LHCN-M2 (cell line): ENCODE results near the gene TNFRSF6B. TPM values are rescaled to one million over a fixed set of nuclear protein-coding genes. Genes with fewer than 3 reads are reported as not detected.
"Not testable (repeated sequence)": the region's sequence is repeated elsewhere in the genome, so short reads cannot be mapped to it uniquely, and the experiment has no call there.

ENCODE experiments used
- DNase-seq: peaks from one replicate; pipeline ENCODE4 v3.0.0-alpha.2; 2012; ENCODE audit warnings: low read depth
- polyA plus RNA-seq: library from polyadenylated mRNA; unstranded; fragments of >200 nt; gene quantifications from one replicate; pipeline ENCODE4 v1.2.1, GENCODE V29; 2012; ENCODE audit warnings: missing spikeins
- total RNA-seq: library from RNA; depleted of rRNA; stranded (reverse); fragments of >200 nt; gene quantifications from 2 replicates; pipeline ENCODE4 v1.2.3, GENCODE V29; 2014; rRNA removed

TNFRSF6B gene
- total RNA-seq, result 6.2 and 6.7 TPM in 2 replicates
- polyA plus RNA-seq, result 1.0 TPM

DNA sequence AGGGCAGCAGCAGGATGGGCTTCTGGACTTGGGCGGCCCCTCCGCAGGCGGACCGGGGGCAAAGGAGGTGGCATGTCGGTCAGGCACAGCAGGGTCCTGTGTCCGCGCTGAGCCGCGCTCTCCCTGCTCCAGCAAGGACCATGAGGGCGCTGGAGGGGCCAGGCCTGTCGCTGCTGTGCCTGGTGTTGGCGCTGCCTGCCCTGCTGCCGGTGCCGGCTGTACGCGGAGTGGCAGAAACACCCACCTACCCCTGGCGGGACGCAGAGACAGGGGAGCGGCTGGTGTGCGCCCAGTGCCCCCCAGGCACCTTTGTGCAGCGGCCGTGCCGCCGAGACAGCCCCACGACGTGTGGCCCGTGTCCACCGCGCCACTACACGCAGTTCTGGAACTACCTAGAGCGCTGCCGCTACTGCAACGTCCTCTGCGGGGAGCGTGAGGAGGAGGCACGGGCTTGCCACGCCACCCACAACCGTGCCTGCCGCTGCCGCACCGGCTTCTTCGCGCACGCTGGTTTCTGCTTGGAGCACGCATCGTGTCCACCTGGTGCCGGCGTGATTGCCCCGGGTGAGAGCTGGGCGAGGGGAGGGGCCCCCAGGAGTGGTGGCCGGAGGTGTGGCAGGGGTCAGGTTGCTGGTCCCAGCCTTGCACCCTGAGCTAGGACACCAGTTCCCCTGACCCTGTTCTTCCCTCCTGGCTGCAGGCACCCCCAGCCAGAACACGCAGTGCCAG, at the start of gene TNFRSF6B:
Gene TNFRSF6B (plus strand): TSS at position 25 of the 729 bp plus-strand sequence. CDS start 116 bp downstream, at position 141.
- DNase-seq, result no peak

GRCh38 chr20:63648190-63648589, 48.3 kb upstream of the TNFRSF6B start:
- no peak for DNase-seq

DNA sequence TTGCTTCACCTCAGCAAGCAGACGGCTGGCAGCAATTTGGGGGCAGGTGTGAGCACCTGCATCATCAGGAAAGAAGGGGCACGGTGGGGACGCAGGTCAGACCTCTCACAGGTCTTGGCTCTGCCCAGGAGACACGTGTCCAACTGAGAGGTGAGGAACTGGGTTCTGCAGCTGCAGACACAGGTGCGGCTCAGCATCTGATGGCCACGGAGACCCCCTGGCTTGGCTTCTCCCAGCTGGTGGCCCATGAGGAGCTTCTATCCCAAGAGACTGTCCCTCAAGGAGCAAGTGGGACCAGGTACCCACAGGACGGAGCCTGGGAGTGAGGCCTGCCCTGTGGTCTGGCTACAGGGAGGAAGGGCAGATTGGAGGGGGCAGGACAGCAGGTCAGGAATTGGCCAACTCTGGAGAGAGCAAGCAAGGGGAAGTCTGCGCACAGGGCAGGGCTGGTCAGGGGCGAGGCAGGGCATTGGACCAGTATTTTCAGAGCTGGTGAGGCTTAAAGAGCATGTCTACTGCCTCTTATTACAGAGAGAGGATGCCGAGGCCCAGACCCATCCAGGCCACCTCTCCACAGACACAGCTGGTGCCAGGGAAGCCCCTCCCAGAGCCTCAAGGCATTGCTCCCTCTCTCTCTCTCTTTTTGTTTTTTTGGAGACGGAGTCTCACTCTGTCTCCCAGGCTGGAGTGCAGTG, 47.4 kb upstream of the TNFRSF6B start:
- no peak for DNase-seq

DNA sequence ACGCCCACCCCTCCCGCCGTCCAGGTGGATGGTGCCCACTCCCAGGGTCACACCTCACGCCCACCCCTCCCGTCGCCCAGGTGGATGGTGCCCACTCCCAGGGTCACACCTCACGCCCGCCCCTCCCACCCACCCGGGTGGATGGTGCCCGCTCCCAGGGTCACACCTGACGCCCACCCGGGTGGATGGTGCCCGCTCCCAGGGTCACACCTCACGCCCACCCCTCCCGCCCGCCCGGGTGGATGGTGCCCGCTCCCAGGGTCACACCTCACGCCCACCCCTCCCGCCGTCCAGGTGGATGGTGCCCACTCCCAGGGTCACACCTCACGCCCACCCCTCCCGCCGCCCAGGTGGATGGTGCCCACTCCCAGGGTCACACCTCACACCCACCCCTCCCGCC, 46.0 kb upstream of the TNFRSF6B start:
- DNase-seq, result not testable (repeated sequence)

DNA sequence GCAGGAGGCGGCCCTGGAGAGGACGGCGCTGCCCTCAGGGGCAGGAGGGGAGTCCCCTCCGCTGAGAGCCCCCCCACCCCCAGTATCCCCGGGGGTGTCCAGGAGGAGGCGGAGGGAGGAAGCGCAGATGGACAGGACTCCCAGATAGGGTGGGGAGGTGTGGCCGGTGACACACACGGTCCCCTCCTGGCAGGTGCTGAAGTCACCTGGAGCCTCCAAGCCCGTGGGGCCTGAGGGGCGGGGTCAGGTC, 44.6 kb upstream of the TNFRSF6B start:
- DNase-seq, result no peak

GRCh38 chr20:63652192-63652980, 44.1 kb upstream of the TNFRSF6B start:
- no peak for DNase-seq

DNA sequence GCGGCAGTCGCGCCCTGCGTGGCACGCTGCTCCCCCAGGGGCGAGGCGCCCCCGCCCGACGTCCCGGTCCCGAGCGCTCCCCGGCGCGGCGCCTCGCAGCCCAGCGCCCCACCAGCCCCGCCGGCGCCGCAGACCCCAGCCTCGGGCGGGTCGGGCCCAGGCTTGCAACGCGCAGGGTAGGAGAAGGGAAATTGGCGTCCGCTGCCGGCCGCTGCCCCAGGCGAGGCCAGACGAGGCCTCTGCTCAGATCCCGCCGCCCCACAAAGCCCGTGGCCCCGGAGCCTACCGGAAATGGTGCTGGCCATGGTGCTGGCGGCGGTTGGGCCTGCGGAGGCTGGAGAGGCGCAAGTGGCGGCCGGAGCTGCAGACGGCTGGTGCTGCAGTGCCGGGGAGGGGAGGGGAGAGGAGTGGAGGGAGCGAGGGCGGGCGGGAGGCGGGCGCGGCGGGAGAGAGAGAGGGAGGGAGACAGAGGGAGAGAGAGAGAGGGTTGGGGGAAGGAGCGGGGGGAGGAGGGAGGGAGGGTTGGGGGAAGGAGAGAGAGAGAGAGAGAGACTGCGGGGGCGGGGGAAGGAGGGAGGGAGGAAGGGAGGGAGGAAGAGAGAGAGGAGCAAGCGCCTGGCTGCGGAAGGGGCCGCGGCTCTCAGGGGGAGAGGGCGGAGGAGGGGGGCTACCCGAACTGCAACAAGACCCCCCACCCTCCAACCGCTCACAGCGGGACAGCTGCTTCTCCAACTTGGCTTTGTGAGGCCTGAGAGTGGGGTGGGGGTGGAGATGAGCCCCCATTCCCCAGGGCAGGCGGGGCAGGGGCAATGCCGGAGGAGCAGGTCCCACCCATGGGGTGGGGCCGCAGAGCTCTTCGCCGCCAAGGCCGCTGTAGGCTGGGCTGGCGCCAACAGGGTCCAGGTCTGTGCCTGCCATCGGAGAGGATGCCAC, 43.1 kb upstream of the TNFRSF6B start, which contains the start of gene STMN3:
Gene STMN3 (minus strand): TSS at position 384 of the 933 bp plus-strand sequence. CDS start 79 bp downstream, at position 305.
- peak; percentile 72 for DNase-seq

- no peak for DNase-seq
These were observed 42.3 kb upstream of the TNFRSF6B start for GRCh38 chr20:63653974-63654668.

DNA sequence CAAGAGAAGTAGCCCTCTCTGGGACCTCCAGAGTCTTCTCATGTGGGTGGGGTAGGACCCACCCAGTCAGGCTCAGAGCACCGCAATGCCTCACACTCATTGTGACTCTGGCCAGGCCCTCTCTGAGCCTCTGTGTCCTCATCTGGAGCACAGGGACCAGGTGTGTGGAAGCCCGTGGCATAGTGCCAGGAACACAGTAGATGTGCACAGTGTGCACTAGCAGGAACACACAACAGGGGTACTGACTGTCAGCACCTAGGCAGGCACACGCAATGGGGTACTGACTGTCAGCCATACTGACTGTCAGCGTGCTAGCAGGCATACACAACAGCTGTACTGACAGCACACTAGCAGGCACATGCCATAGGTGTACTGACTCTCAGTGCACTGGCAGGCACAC, 41.2 kb upstream of the TNFRSF6B start:
- no peak for DNase-seq

DNA sequence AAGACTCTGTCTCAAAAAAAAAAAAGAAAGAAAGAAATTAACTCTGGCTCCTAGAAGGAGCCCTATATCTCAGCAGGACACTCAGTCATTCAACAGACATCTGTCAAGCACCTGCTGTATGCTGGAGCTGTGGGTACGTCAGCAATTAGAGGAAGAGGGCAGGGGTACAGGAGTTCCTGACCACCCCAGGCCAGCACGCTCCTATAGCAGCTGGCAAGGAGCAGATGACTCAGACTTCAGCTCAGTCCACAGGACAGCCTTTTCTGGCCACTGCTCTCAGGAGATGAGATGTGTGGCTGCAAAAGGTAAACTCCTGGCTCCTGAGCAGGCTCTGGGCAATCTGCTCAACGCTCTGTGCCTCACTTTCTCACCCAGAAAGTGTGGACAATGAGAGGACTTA, 40.0 kb upstream of the TNFRSF6B start:
- peak; percentile 23 for DNase-seq

DNA sequence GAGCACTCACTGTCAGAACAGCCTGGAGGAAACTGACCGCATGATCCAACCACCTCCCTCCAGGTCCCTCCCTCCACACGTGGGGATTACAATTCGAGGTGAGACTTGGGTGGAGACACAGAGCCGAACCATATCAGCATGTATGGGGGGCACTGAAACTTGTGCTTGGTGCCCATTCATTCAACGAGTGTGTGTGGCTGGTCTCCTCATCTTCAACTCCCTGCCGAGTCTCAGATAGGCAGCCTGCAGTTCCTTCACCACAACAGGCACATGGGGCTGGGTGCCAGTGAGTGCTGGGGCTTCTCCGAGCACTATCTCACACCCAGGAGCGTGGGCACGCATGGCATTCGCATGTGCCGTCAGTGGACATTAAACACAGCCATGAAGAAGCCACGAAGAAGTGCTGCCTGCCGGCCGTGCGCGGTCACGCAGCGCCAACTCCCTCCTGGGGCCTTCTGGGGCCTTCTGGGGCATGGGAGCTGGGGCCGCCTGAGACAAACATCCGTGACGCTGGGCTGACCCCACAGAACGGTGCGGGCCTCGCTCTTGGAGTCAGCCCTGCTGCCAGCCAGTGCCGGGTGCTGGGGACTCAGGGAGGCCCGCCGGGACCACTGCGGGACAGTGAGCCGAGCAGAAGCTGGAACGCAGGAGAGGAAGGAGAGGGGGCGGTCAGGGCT, 39.1 kb upstream of the TNFRSF6B start:
- no peak for DNase-seq

DNA sequence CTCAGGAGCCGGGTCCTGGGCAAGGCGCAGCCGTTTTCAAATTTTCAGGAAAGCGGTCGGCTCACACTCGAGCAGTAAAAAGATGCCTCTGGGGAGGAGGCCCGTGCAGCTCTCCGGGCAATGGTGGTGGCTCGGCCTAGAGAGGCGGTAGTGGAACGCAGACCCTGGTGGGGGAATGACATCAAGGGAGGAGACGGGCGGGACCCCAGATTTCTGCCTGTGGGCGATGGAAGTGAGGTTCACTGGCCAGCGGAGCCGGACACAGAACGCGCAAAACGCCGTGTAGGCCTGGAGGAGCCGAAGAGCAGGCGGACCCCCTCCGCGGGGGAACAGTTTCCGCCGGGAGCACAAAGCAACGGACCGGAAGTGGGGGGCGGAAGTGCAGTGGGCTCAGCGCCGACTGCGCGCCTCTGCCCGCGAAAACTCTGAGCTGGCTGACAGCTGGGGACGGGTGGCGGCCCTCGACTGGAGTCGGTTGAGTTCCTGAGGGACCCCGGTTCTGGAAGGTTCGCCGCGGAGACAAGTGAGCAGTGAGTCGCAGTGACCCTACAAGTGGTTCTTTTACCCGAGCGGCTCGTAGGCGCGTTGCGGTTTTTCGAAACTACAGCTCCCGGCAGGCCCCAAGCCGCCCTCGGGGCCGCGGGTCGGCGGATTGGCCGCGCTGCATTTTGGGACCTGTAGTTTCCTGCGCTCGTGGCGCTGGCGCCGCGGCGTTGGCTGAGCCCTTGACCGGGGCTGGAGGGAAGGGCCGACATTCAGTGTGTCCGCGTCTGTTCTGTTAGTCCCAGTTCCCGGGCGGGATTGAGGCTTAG, 38.3 kb upstream of the TNFRSF6B start, which contains the start of gene RTEL1:
Gene RTEL1 (plus strand): TSS at position 376 of the 812 bp plus-strand sequence. CDS start 1,091 bp downstream, outside the sequence.
- DNase-seq, result peak; percentile 86

- no peak for DNase-seq
These were observed 37.7 kb upstream of the TNFRSF6B start for GRCh38 chr20:63658749-63659187.

DNA sequence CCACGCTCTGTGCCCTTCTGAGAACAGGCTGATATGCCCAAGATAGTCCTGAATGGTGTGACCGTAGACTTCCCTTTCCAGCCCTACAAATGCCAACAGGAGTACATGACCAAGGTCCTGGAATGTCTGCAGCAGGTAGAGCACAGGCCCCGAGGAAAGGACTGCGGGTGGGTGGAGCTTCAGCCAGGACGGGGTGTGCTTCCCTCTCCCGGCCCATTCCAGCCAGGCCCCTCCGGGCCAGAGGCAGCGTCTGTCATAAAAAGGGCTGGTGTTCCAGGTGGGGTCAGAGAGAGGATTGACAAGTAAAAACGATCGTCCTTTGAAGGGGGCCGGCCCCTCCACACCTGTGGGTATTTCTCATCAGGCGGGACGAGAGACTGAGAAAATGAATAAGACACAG, 37.1 kb upstream of the TNFRSF6B start:
- DNase-seq, result no peak

GRCh38 chr20:63660174-63660573, 36.3 kb upstream of the TNFRSF6B start:
- not testable (repeated sequence) for DNase-seq

DNA sequence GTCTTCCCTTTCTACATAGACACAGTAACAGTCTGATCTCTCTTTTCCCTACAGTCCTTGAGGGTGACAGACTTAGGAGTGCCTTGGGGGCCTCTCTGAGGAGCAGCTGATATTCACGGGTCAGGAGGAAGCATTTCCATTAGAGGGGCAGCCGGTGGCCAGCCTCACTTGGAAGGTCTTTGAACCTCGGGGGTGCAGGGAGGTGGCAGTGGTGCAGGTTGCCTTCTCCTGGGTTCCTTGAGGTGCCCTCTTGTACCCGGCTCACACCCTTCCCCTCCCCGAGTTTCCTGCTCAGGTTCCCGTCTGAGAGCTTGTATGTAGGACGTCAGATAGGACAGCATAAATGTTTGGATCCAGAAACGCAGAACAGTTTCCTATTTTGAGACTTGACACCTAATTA, 35.8 kb upstream of the TNFRSF6B start:
- DNase-seq, result no peak

GRCh38 chr20:63661108-63661507, 35.3 kb upstream of the TNFRSF6B start:
- DNase-seq, result no peak

GRCh38 chr20:63661959-63662812, 34.3 kb upstream of the TNFRSF6B start:
- DNase-seq, result no peak
